GM23248 (cell line): ENCODE data around the gene CCT4.

Source experiments
- EZH2 ChIP-seq: fragments of 200-600 bp; sonication (generic); IDR thresholded peaks from 2 replicates; pipeline ENCODE4 v1.6.1; 2018; ENCODE audit warnings: antibody characterized with exemption, mild to moderate bottlenecking; ENCODE audit not compliant: insufficient read depth, poor library complexity, severe bottlenecking
- EZH2phosphoT487 ChIP-seq: fragments of 200-600 bp; sonication (generic); IDR thresholded peaks from 2 replicates; pipeline ENCODE4 v1.6.1; 2018; ENCODE audit warnings: antibody characterized with exemption, moderate library complexity, mild to moderate bottlenecking, low read depth; ENCODE audit not compliant: insufficient read depth

DNA sequence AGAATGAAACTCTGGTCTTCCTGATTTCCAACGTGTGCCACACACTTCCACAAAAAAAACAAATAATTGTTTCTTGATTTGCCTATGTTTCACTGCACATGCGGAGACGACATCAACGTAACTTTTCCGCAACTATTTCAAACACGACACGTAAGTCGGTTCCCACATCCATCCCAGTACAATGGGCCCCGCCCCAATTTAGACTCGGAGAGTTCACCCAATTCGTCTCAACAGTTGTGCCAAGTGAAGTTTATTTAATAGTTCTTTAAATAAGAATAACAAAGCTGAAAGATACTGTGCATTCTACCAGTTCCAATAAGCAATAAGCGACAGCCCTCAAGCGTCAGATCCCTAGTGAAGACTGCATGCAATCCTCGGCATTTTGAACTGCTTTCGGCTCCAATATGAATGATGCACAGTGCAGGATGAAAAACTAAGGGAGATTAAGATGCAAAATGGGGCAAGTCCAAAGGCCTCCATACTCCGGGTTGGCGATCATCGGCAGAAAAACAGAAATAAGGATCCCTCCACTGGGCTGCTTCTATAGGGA, 664 bp downstream of the CCT4 start:
- TF ChIP-seq EZH2 (no peak), EZH2phosphoT487 (no peak)
